Left renal pelvis (tissue), 4 donors: ENCODE data around the gene ZNF358. TPM values are rescaled to one million over a fixed set of nuclear protein-coding genes. Genes with fewer than 3 reads are reported as not detected.
A peak's percentile ranks its signal among the peaks of the same experiment; 100 is the strongest.

Experiments
- DNase-seq, 4 donors: peaks; one replicate each; pipeline ENCODE4 v3.0.0-alpha.2; 2013; ENCODE audit warnings: low read depth in 4 of 4, low spot score in 3 of 4
- polyA plus RNA-seq, 4 donors: library from polyadenylated mRNA; unstranded; fragments of 120-200 nt; gene quantifications; one replicate each; pipeline ENCODE4 v1.2.1, GENCODE V29; 2013; ENCODE audit not compliant: insufficient read length in 4 of 4

Gene ZNF358
- polyA plus RNA-seq, 4 donors: 35.7 to 71.8 (median 40.8) TPM

DNA sequence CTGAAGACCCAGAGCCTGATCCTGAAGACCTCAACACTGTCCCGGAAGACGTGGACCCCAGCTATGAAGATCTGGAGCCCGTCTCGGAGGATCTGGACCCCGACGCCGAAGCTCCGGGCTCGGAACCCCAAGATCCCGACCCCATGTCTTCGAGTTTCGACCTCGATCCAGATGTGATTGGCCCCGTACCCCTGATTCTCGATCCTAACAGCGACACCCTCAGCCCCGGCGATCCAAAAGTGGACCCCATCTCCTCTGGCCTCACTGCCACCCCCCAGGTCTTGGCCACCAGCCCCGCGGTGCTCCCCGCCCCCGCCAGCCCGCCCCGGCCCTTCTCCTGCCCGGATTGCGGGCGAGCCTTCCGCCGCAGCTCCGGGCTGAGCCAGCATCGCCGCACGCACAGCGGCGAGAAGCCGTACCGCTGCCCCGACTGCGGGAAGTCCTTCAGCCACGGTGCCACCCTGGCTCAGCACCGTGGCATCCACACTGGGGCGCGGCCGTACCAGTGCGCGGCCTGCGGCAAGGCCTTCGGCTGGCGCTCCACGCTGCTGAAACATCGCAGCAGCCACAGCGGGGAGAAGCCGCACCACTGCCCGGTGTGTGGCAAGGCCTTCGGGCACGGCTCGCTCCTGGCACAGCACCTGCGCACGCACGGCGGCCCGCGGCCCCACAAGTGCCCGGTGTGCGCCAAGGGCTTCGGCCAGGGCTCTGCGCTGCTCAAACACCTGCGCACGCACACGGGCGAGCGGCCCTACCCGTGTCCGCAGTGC lies 3.6 kb downstream of the ZNF358 start:
- DNase-seq: no peak

DNA sequence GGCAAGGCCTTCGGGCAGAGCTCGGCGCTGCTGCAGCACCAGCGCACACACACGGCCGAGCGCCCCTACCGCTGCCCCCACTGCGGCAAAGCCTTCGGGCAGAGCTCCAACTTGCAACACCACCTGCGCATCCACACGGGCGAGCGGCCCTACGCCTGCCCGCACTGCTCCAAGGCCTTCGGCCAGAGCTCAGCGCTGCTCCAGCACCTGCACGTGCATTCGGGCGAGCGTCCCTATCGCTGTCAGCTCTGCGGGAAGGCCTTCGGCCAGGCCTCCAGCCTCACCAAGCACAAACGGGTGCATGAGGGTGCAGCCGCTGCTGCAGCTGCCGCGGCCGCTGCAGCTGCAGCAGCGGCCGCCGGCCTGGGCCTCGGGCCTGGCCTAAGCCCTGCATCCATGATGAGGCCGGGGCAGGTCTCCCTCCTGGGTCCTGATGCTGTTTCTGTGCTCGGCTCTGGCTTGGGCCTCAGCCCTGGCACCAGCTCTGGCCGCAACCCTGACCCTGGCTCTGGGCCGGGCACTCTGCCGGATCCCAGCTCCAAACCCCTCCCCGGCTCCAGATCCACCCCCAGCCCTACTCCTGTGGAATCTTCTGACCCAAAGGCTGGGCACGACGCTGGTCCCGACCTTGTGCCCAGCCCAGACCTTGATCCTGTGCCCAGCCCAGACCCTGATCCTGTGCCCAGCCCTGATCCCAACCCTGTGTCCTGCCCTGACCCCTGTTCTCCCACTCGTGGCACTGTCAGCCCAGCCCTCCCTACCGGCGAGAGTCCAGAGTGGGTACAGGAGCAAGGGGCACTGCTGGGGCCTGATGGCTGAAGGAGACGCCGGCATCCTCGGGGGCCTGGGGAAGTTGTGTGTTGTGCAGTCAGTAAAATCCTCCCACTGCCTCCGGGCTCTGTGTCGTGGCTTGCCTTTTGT lies 4.5 kb downstream of the ZNF358 start:
- no peak for DNase-seq

DNA sequence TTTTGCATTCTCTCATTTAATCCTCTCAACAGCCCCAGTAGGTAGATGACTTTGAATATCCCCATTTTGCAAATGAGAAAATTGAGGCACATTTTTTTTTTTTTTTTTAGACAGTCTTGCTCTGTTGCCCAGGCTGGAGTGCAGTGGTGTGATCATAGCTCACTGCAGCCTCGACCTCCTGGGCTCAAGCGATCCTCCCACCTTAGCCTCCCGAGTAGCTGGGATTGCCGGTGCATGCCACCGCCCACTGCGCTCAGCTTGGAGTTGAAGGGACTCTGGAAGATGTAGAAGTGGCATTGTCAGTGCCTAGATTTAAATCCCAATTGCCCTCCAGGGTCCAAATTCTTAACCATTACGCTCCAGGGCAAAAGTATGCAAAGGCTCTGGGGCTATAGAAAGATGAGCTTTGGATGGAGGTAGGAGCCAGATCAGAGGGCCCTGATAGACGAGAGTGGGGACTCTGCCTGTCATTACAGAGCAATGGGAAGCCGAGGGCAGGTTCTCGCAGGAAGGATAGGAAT lies 5.7 kb downstream of the ZNF358 start:
- DNase-seq: no peak

DNA sequence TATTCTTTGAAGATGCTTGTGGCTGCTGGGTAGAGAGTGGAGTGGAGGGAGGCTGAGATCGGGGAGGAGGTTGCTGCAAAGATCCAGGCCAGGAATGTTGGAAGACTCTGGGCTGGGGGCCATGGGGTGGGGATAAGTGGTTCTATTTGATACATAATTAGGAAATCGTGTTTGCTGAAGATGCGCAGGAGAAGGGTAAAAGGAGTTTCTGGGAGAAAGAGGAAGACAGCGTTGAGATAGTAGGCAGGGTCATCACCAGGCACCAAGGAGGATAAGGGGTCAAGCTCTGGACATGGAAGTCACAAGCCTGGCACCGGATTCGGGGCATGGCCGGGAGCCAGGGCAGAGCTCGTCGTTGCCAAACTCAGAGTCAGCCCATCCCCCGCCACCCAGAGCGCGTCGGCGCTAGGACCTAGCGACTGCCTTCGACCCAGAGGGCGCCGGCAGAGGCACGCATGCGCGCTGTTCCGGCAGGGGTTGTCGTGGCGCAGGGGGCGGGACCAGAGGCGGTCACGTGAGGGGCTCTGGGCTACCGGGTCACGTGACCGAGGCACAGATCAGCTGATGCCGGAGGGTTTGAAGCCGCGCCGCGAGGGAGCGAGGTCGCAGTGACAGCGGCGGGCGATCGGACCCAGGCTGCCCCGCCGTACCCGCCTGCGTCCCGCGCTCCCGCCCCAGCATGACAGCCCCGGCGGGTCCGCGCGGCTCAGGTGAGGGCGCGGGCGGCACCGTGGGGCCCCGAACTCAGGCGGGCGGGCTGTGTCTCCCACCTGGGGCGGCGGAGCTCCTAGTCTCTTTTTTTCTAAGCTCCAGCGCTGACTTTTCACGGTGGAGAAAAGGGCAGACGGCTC lies 6.4 kb downstream of the ZNF358 start, which contains the start of gene MCOLN1:
Gene MCOLN1 (plus strand): TSS at position 553 of the 851 bp plus-strand sequence. CDS start 127 bp downstream, at position 680.
- DNase-seq: peak; percentile 93 to 95 (median 94)

DNA sequence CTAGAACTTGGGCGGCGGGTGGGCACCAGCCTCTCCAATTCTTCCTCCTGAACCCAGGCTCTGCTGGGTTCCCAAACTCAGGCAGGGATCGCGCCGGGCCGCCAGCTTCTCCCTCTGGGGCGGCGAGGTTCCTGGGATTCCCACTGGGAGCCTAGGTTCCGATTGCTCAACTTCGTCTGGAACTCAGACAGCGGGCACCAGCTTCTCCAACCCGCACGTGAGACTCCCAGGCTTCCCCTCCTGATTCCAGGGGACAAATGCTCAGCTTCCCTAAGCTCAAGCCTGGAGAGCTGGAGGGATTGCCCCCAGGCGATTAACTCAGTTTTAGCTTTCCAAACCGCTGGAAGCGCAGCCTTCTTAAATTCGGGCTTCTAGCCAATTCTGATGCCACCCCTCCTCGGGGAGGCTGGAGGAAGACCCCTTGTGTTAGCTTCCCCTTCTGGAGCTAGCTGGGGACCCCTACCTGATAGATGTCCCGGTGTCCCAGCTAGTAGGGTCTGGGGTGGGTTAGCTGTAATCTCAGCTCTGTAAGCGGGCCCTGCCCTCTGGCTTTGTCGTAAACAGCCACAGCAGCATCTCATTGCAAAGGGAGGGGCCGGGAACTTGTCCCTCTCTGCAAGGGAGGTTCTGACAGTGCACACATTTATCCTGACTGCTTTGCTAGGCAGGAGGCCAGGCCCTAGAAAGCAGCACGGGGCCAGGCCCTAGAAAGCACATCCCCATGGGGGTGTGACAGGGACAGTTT lies 7.2 kb downstream of the ZNF358 start:
- no peak for DNase-seq

DNA sequence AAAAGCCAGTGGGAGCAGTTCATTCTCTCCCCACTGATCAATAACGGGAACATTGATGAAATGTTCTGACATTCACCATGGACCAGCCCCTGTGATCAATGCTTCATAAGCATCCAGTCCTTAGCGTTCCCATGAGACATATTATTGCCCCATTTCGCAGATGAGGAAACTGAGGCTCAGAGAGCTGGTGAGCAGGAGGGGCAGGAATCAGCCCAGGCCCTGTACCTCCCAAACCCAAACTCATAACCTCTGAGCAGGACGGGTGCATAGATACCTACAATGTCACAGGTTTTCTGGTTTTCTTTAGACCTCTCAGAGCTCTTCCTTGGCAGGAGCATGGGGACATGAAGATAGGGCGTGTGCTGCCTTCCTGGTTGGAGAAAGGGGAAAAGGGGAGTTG lies 8.6 kb downstream of the ZNF358 start:
- no peak for DNase-seq

DNA sequence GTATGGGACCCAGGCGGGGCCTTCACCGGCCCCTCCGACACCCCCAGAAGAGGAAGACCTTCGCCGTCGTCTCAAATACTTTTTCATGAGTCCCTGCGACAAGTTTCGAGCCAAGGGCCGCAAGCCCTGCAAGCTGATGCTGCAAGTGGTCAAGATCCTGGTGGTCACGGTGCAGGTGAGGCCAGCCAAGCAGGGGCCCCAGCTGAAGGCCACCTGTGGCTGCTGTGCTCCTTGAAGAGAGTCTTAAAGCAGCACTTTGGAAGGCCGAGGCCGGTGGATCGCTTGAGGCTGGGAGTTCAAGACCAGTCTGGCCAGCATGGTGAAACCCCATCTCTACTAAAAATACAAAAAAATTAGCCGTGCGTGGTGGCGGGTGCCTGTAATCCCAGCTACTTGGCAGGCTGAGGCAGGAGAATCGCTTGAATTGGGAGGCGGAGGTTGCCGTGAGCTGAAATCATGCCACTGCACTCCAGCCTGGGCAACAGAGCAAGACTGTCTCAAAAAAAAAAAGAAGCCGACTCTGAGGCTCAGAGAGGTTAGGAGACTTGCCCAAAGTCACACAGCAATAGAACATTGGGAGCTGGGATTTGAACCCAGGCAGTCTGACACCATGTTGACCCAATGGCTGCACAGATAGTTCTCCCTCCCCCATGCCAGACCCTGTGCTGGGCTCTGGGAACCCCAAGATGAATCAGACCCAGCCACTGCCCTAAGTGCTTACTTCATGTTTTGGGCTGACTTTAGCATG lies 9.3 kb downstream of the ZNF358 start:
- DNase-seq: no peak

DNA sequence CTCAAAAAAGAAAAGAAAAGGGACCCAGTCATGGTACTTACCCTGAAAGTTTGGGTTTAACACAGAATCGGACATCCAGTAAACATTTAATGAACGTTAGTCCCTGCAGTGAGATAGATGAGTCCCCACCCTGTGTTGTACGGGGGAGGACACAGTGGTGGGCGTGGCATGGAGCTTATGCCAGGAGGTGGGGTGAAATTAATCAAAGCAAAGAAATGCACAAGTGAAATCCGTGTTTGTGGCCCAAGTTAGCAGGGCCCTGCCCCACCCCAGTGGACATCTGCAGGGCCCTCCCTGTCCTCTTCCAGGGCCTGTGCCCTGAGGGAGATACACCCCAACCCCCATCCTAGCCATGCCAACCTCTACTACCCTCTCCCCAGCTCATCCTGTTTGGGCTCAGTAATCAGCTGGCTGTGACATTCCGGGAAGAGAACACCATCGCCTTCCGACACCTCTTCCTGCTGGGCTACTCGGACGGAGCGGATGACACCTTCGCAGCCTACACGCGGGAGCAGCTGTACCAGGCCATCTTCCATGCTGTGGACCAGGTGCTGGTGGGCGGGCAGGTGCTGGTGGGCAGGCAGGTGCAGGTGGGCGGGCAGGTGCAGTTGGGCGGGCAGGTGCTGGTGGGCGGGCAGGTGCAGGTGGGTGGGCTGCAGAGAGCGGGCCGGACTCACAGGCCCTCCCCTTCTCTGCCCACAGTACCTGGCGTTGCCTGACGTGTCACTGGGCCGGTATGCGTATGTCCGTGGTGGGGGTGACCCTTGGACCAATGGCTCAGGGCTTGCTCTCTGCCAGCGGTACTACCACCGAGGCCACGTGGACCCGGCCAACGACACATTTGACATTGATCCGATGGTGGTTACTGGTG lies 10.4 kb downstream of the ZNF358 start:
- no peak for DNase-seq

DNA sequence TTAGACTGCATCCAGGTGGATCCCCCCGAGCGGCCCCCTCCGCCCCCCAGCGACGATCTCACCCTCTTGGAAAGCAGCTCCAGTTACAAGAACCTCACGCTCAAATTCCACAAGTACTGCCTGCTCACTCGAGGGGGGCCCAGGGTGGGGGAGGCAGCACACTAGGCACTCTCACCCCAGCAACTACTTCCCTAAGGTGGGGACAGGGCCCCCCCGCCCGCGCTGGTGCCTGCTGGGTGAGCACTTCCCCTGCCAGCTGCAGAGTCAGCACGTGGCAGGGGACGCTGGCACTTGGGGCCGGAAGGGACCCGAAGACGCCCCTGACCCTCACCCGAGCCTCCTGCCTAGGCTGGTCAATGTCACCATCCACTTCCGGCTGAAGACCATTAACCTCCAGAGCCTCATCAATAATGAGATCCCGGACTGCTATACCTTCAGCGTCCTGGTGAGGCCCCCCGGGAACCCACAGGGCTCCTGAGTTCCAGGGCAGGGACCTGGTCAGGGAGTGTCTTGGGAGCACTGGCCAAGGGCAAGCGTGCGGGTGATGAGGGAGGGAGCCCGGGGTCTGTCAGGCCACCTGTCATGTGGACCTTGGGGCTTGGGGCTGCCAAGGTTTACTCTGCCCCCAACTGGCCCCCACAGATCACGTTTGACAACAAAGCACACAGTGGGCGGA lies 11.8 kb downstream of the ZNF358 start:
- DNase-seq: no peak

DNA sequence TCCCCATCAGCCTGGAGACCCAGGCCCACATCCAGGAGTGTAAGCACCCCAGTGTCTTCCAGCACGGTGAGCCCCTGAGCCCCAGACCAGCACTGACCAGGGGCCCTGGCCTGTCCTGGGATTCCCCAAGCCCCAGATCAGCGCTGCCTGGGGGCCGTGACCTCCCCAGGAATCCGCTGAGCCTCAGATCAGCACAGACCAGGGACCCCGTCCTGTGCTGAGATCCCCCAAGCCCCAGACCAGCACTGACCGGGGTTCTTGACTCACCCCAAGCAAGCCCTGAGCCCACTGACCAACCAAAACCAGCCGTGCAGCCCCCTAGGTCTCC lies 12.3 kb downstream of the ZNF358 start:
- no peak for DNase-seq

DNA sequence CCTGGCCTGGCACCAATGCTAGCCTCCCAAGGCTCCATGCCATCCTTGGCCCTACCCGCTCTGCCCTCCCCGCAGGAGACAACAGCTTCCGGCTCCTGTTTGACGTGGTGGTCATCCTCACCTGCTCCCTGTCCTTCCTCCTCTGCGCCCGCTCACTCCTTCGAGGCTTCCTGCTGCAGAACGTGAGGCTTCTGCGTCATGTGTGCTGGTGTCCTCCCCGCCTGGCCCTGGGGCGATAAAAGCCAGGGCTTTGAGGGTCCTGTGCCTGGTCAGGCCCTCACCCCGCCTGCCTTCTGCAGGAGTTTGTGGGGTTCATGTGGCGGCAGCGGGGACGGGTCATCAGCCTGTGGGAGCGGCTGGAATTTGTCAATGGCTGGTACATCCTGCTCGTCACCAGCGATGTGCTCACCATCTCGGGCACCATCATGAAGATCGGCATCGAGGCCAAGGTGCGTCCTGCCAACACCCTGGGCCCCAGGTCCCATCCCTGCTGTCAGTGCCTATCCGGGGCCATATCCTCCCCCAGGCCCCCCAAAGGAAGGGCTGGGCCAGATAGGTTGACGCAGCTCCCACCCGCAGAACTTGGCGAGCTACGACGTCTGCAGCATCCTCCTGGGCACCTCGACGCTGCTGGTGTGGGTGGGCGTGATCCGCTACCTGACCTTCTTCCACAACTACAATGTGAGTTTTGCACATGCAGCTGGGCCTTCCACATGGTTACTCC lies 12.8 kb downstream of the ZNF358 start:
- no peak for DNase-seq

DNA sequence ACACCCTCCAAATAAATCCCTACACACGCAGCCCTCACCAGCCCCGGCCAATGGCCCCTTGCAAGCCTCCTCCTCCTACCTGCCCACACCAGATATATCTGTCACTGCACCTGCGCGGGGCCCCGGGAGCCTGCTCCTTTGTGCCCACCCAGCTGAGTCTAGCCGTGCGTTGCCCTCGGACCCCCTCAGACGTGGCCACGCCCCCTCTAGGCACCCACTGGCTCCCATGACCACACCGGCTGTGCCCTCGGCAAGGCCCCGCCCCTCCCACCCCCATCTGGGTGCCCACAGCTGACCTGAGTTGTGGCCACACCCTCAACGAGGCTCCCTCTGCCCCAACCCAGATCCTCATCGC lies 13.3 kb downstream of the ZNF358 start:
- DNase-seq: no peak

DNA sequence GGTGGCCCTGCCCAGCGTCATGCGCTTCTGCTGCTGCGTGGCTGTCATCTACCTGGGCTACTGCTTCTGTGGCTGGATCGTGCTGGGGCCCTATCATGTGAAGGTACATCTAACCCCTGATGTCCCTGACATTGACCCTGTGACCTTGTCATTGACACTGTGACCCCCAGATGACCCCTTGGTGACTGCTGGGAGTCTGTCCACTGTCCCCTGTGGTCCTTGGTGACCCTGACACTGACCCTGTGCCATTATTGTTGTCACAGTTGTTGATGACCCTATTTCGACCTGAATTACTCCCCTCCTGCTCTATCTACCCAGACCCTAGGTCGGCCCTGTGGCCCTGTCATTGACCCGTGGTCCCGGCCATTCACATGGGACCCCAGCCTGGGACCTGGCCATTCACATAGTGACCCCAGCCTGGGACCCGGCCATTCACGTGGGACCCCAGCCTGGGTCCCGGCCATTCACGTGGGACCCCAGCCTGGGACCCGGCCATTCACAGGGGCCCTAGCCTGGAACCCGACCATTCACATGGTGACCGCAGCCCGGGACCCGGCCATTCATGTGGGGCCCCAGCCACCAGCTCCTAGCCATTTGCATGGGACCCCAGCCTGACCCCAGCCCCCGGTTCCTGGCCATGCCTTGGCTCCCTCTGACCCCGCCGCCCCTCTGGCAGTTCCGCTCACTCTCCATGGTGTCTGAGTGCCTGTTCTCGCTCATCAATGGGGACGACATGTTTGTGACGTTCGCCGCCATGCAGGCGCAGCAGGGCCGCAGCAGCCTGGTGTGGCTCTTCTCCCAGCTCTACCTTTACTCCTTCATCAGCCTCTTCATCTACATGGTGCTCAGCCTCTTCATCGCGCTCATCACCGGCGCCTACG lies 13.9 kb downstream of the ZNF358 start:
- DNase-seq: no peak

DNA sequence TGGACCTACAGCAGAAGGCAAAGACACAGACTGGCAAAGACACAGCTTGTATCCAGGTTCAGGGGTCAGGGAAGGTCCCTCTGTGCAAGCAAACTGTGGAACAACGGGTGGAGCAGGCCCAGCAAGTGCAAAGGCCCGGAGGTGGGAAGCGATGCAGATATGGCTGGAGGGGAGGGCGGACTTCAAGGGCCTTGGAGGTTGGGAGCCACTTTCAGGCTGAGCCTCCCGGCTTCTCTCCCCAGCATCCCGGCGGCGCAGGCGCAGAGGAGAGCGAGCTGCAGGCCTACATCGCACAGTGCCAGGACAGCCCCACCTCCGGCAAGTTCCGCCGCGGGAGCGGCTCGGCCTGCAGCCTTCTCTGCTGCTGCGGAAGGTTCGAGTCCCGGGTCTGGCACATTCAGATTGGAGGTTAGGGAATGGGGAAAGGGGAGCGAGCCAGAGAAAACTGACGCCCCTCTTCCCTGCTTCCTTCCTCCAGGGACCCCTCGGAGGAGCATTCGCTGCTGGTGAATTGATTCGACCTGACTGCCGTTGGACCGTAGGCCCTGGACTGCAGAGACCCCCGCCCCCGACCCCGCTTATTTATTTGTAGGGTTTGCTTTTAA lies 17.5 kb downstream of the ZNF358 start:
- DNase-seq: no peak

DNA sequence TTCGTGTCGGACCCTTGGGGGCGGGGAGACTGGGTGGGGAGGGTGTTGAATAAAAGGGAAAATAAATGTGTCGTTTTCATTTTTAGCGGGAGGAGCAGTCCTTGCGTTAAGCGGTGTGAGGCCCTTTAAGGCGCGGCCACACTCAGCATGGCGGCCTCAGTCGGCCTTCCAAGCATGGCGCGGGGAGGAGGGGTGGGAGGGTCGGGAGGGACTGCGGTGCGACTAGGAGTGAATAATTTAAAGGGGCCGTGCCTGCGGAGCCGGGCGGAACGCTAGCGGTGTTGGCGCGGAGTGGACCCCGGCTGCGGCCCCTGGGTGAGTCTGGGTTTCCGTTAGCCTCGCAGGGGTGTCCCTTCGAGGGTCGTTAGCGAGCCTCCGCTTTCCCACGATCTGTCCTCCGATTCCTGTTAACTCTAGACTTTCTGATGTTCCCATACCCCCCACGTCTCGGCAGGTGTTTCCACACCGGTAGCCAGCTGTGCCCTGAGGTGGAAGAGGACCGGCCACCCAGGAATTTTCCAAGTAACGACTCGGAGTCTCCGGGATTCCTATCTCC lies 18.1 kb downstream of the ZNF358 start:
- peak; percentile 68 to 86 (median 79) for DNase-seq
